Right lobe of liver (tissue), 6 donors: ENCODE data around the gene TMC6. TPM values are rescaled to one million over a fixed set of nuclear protein-coding genes. Genes with fewer than 3 reads are reported as not detected.
A peak's percentile ranks its signal among the peaks of the same experiment; 100 is the strongest.

Experiments
- ATAC-seq, 4 donors: fragments of 200-7000 bp; cut with Tn5 transposase; one replicate each; pipeline ENCODE4 v1.9.1; 2020; ENCODE audit warnings: mild to moderate bottlenecking in 4 of 4, moderate library complexity in 4 of 4
- DNase-seq, 3 donors: peaks; one replicate each; pipeline ENCODE4 v3.0.0-alpha.2; 2020
- H3K27ac ChIP-seq, 3 donors: fragments of 200-600 bp; one replicate each; pipeline ENCODE4 v1.8.0; 2022
- H3K27me3 ChIP-seq, 2 donors: fragments of 200-600 bp; one replicate each; pipeline ENCODE4 v1.8.0; 2022
- H3K36me3 ChIP-seq, 4 donors: fragments of 200-600 bp; sonication (generic) in 1 of 4; one replicate each; pipeline versions ENCODE4 v1.5.1 to v1.8.0; 2017 to 2022; ENCODE audit warnings: control low read depth in 1 of 4
- H3K4me1 ChIP-seq, 4 donors: fragments of 200-600 bp; sonication (generic) in 1 of 4; one replicate each; pipeline versions ENCODE4 v1.5.1 to v1.8.0; 2017 to 2022; ENCODE audit warnings: control low read depth in 1 of 4
- H3K4me3 ChIP-seq, 3 donors: fragments of 200-600 bp; one replicate each; pipeline ENCODE4 v1.8.0; 2022
- H3K9me3 ChIP-seq, 4 donors: fragments of 200-600 bp; sonication (generic) in 1 of 4; one replicate each; pipeline versions ENCODE4 v1.5.1 to v1.8.0; 2017 to 2022; ENCODE audit warnings: control low read depth in 1 of 4
- POLR2A ChIP-seq: fragments of 450-650 bp; IDR thresholded peaks from one replicate; pipeline ENCODE4 v1.6.1; 2017; ENCODE audit warnings: antibody characterized with exemption, mild to moderate bottlenecking
- WGBS: methylation state at CpG from one replicate; pipeline ENCODE4 v1.1.6; 2018; ENCODE audit warnings: low coverage, low lambda C conversion rate; ENCODE audit not compliant: insufficient coverage; ENCODE audit errors: missing lambda C conversion rate; 5-methylcytosine and 5-hydroxymethylcytosine counted together
- intact Hi-C, 2 donors: fragments of 100-400 bp; cut with DNase I; formaldehyde crosslinking; loops; one replicate each; pipeline versions ENCODE4 v1.11.2 to v1.14.1; 2022
- total RNA-seq, 6 experiments: library from RNA; depleted of rRNA in 2 of 6; stranded (reverse); fragments of >200 nt in 2 of 6; fragmentation: NEBNext Ultra II Directional in 3 of 6; extraction: Animal tissue kit (Norgen Biotek cat#: 25700) in 3 of 6; gene quantifications; one replicate each; pipeline versions ENCODE4 v1.1.0 to v1.2.4, GENCODE V29; 2016 to 2023
- TF ChIP-seq, protein P1 (sequence below), 4 donors: fragments of 200-600 bp in 3 of 4; fragments of 450-650 bp in 1 of 4; IDR thresholded peaks; one replicate each; pipeline versions ENCODE4 v1.5.1 to v1.8.0; 2016 to 2022; ENCODE audit warnings: antibody characterized with exemption in 4 of 4, mild to moderate bottlenecking in 2 of 4
- donor health status: DM: no; HTN: yes; CAD: no.
- donor health status: DM: no; HTN: no; CAD: no.
- donor health status: DM: no; HTN: no; CAD: no.
- donor health status: DM: no; HTN: yes; CAD: no.
- donor health status: DM: no; HTN: yes; CAD: no.

Gene TMC6
- total RNA-seq, 6 experiments from 2014 or later = 10.9 to 24.7 (median 15.7) TPM

DNA sequence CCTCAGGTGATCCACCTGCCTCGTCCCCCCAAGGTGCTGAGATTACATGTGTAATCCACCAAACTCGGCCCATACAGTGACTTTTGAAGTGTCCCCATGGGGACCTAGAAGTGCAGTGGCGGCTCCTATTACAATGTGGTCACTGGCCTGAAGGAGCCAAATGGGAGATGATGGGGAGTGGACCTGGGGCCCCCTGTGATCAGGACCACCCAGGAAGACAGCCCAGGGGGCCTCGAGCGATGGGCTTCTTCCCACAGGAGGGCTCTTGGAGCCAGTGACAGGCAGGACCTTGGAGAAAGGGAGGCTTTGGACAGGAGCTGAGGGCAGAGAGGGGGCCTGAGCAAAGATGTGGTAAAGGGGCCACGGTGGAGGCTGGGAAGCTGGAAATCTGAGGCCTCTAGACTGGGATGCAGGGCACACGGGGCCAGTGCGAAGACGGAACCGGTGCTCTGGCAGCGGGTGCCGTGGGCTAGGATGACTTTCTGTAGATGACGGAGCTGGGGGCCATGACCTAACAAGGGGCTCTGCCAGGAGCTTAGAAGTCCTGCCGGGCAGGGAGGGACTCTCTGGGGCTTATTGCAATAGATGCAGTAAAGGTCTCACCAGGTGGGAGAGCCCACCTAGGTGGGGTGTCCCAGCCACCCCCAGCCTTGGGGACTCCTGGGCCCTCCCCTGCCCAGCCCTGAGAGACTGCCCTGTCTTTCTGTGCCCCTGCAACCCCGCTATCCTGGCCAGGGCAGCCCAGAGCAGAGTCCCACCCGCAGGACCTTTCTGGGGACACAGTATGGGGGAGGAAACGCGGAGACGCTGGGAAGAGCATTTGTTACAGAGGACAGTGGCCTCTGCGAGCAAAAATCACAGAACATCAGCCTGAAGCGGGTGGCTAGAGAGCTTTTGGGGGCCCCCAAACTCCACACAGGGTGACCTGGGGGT lies 14.9 kb upstream of the TMC6 start:
- no peaks in the 10 kb centered on the region for H3K27me3 ChIP-seq
- H3K27ac ChIP-seq = peak overlapping the region in 2 of 3 donors; percentile 53 to 65
- no peak overlapping the region for H3K4me3 ChIP-seq
- intact Hi-C loops = no loop called here
- no peaks in the 10 kb centered on the region for H3K36me3 ChIP-seq
- WGBS = 90% methylated on average over 10 of the region's 21 CpGs
- ATAC-seq (no peak), DNase-seq (peak in 1 of 3 donors; percentile 45)
- TF ChIP-seq, protein P1, sequence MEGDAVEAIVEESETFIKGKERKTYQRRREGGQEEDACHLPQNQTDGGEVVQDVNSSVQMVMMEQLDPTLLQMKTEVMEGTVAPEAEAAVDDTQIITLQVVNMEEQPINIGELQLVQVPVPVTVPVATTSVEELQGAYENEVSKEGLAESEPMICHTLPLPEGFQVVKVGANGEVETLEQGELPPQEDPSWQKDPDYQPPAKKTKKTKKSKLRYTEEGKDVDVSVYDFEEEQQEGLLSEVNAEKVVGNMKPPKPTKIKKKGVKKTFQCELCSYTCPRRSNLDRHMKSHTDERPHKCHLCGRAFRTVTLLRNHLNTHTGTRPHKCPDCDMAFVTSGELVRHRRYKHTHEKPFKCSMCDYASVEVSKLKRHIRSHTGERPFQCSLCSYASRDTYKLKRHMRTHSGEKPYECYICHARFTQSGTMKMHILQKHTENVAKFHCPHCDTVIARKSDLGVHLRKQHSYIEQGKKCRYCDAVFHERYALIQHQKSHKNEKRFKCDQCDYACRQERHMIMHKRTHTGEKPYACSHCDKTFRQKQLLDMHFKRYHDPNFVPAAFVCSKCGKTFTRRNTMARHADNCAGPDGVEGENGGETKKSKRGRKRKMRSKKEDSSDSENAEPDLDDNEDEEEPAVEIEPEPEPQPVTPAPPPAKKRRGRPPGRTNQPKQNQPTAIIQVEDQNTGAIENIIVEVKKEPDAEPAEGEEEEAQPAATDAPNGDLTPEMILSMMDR (IDR thresholded peaks at IDR 0.05) = no peak
- TF ChIP-seq POLR2A = no peak
- H3K9me3 ChIP-seq = no peaks in the 10 kb centered on the region
- H3K4me1 ChIP-seq = peaks cover 0 to 28% (median 4%) of the 10 kb centered on the region in 4 donors

DNA sequence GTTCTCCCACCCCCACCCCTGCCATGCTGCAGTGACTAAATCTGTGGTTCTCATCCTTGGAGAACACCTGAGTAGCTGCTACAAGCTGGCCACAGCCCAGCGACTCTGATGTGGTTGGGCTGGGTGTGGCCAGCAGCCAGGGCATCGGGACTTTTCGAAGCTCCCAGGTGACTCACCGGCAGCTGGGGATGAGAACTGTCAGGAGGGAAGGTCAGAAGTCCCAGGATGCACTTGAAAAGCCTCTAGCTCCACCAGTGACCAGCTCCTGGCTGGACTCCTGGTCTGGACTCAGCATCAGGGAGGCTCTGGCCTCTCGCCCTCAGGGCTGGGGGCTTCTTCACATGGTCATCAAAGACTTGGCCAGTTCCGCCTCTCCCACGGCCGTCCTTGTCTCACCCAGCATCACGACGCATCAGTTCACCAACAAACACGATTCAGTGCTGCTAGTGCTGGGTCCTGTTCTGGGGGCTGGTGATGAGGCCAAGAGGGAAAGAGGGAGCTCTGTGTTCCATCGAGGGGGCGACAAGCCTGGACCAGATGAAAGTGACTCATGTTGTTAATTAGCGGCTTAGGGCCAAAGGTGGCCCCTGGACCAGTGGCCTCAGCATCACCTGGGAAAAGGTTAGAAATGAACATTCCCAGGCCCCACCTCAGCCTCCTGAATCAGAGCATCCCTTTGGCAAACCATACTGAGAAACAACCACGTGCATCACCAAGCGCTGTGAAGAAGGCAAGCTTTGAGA lies 13.7 kb upstream of the TMC6 start:
- Histone ChIP-seq H3K27ac (peak overlapping the region in 1 of 3 donors; percentile 64), H3K4me1 (peaks cover 0 to 29% (median 5%) of the 10 kb centered on the region in 4 donors), H3K36me3 (no peaks in the 10 kb centered on the region), H3K4me3 (no peak overlapping the region), H3K27me3 (no peaks in the 10 kb centered on the region), H3K9me3 (no peaks in the 10 kb centered on the region)
- DNase-seq = peak in 2 of 3 donors; percentile 43 to 48
- no peak for ATAC-seq
- intact Hi-C loops = no loop called here
- WGBS = 56% methylated on average over 6 of the region's 16 CpGs
- TF ChIP-seq, protein P1 (IDR thresholded peaks at IDR 0.05) = no peak
- no peak for TF ChIP-seq POLR2A

GRCh38 chr17:78141437-78142118 lies 13.0 kb upstream of the TMC6 start:
- no peaks in the 10 kb centered on the region for H3K27me3 ChIP-seq
- H3K27ac ChIP-seq = peak overlapping the region; percentile 21 to 64 (median 33)
- ATAC-seq (no peak), DNase-seq (peak in 1 of 3 donors; percentile 44)
- no peak overlapping the region for H3K4me3 ChIP-seq
- intact Hi-C loops = no loop called here
- H3K36me3 ChIP-seq = no peaks in the 10 kb centered on the region
- peaks cover 0 to 33% (median 6%) of the 10 kb centered on the region in 4 donors for H3K4me1 ChIP-seq
- H3K9me3 ChIP-seq = no peaks in the 10 kb centered on the region
- 63% methylated on average over 3 of the region's 20 CpGs for WGBS
- no peak for TF ChIP-seq POLR2A
- TF ChIP-seq, protein P1 (IDR thresholded peaks at IDR 0.05) = no peak
